ENCODE measurements around the gene RFC2. TPM values are rescaled to one million over a fixed set of nuclear protein-coding genes. Genes with fewer than 3 reads are reported as not detected.
"Not testable (repeated sequence)": the region's sequence is repeated elsewhere in the genome, so short reads cannot be mapped to it uniquely, and the experiment has no call there.

RFC2 gene
- polyA plus RNA-seq, 1 of the 3 experiments (the other 2 are of a cell fraction), result 31.2 TPM

DNA sequence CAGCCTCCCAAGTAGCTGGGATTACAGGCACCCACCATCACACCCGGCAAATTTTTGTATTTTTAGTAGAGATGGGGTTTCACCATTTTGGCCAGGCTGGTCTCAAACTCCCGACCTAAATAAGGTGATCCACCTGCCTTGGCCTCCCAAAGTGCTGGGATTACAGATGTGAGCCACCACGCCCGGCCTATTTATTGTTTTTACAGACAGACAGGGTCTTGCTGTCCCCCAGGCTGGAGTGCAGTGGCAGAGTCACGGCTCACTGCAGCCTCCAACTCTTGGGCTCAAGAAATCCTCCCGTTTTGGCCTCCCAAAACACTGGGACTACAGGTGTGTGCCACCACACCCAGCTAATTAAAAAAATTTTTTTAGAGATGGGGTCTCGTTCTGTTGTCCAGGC is 46.0 kb downstream of the RFC2 start:
- H3K9me3 ChIP-seq; H3K4me3 ChIP-seq (ENCODE audit: low read depth in 2 of 2, low read length in 1 of 2); H3K36me3 ChIP-seq (replicated peaks in 1 of 2; ENCODE audit: control insufficient read depth in 1 of 2, insufficient read depth in 2 of 2, low read length in 1 of 2); DNase-seq; H2AFZ ChIP-seq (ENCODE audit: low read depth); H3K27ac ChIP-seq (ENCODE audit: low read depth in 2 of 2, low read length in 1 of 2); H3K4me1 ChIP-seq (ENCODE audit: control insufficient read depth in 1 of 2, insufficient read depth in 2 of 2, low read depth in 1 of 2, low read length in 1 of 2); H3K79me2 ChIP-seq (ENCODE audit: insufficient read depth); H3K9me2 ChIP-seq; H4K20me1 ChIP-seq (ENCODE audit: insufficient read depth); H3K4me2 ChIP-seq; H3K27me3 ChIP-seq (ENCODE audit: insufficient read depth); H3K9ac ChIP-seq; POLR2A ChIA-PET: not testable (repeated sequence)
- 91% methylated on average over 7 of the region's 7 CpGs for WGBS (ENCODE audit: low lambda C conversion rate)
- peaks cover 22% of the 10 kb centered on the region for H3F3A ChIP-seq (replicated peaks; ENCODE audit: insufficient read depth)
- CTCF ChIA-PET, result interaction anchor here (0.5 to 17.9 kb wide), 13 partner anchors 9 to 374 kb away, joined by 3 to 537 read pairs (median 13); partner anchors contain the start of gene EIF4H

DNA sequence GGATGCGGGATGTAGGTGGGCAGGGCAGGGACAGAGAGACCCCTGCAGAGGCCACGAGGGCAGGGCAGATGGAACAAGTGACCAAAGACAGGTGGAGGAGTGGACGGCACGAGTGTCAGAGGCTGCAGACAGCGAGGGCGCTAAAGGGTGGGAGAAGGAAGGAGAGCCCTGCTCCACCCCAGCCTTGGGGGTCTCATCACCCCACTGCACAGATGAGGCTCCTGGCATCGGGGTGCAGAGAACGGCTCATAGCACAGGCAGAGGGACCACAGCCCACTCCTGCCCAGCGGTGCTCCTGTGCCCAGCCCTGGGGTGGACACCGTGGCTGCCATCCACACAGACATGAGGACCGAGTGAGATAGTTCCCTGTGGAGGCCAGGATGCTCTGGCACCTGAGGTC is 46.6 kb downstream of the RFC2 start:
- H3K9ac ChIP-seq, result no peak overlapping the region
- 87% methylated on average over 11 of the region's 11 CpGs for WGBS (ENCODE audit: low lambda C conversion rate)
- no peak overlapping the region for H3K4me3 ChIP-seq (ENCODE audit: low read depth in 2 of 2, low read length in 1 of 2)
- H3F3A ChIP-seq (replicated peaks; ENCODE audit: insufficient read depth), result peaks cover 26% of the 10 kb centered on the region
- no peak for DNase-seq
- H3K4me1 ChIP-seq (ENCODE audit: control insufficient read depth in 1 of 2, insufficient read depth in 2 of 2, low read depth in 1 of 2, low read length in 1 of 2), result peaks cover 0 to 4% of the 10 kb centered on the region in 2 experiments; a peak in 3 of 4 replicates
- H3K79me2 ChIP-seq (ENCODE audit: insufficient read depth), result no peaks in the 10 kb centered on the region
- H3K27ac ChIP-seq (ENCODE audit: low read depth in 2 of 2, low read length in 1 of 2), result no peak overlapping the region
- H3K9me3 ChIP-seq, result no peaks in the 10 kb centered on the region
- no peaks in the 10 kb centered on the region for H4K20me1 ChIP-seq (ENCODE audit: insufficient read depth)
- no peak overlapping the region for H3K4me2 ChIP-seq
- no peaks in the 10 kb centered on the region for H3K9me2 ChIP-seq
- H2AFZ ChIP-seq (ENCODE audit: low read depth), result no peak overlapping the region
- H3K27me3 ChIP-seq (ENCODE audit: insufficient read depth), result no peaks in the 10 kb centered on the region
- no peaks in the 10 kb centered on the region for H3K36me3 ChIP-seq (replicated peaks in 1 of 2; ENCODE audit: control insufficient read depth in 1 of 2, insufficient read depth in 2 of 2, low read length in 1 of 2)
- CTCF ChIA-PET, result interaction anchor here (0.6 to 17.9 kb wide), 23 partner anchors 10 to 380 kb away, joined by 3 to 537 read pairs (median 13); partner anchors contain the start of gene CLIP2
- POLR2A ChIA-PET, result interaction anchor here (0.6 kb wide), 1 partner anchor 68 kb away, joined by 3 read pairs; no protein-coding TSS in a partner anchor
- TF ChIP-seq, protein P1, sequence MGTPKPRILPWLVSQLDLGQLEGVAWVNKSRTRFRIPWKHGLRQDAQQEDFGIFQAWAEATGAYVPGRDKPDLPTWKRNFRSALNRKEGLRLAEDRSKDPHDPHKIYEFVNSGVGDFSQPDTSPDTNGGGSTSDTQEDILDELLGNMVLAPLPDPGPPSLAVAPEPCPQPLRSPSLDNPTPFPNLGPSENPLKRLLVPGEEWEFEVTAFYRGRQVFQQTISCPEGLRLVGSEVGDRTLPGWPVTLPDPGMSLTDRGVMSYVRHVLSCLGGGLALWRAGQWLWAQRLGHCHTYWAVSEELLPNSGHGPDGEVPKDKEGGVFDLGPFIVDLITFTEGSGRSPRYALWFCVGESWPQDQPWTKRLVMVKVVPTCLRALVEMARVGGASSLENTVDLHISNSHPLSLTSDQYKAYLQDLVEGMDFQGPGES (IDR thresholded peaks at IDR 0.05; ENCODE audit: low read depth, low read length), result no peak
- TF ChIP-seq, protein P2, sequence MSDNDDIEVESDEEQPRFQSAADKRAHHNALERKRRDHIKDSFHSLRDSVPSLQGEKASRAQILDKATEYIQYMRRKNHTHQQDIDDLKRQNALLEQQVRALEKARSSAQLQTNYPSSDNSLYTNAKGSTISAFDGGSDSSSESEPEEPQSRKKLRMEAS (IDR thresholded peaks at IDR 0.05; ENCODE audit: low read depth), result no peak
- no peak for TF ChIP-seq POLR2AphosphoS5 (IDR thresholded peaks at IDR 0.05; ENCODE audit: low read depth, low read length)
- TF ChIP-seq TAF1 (IDR thresholded peaks at IDR 0.05; ENCODE audit: borderline replicate concordance, low read depth, low read length), result no peak
- no peak for TF ChIP-seq JUND (IDR thresholded peaks at IDR 0.05)
- TF ChIP-seq RCOR1 (IDR thresholded peaks at IDR 0.05; ENCODE audit: low read length), result no peak
- no peak for TF ChIP-seq FOSL2 (IDR thresholded peaks at IDR 0.05; ENCODE audit: borderline replicate concordance, low read depth)
- TF ChIP-seq, protein P3, sequence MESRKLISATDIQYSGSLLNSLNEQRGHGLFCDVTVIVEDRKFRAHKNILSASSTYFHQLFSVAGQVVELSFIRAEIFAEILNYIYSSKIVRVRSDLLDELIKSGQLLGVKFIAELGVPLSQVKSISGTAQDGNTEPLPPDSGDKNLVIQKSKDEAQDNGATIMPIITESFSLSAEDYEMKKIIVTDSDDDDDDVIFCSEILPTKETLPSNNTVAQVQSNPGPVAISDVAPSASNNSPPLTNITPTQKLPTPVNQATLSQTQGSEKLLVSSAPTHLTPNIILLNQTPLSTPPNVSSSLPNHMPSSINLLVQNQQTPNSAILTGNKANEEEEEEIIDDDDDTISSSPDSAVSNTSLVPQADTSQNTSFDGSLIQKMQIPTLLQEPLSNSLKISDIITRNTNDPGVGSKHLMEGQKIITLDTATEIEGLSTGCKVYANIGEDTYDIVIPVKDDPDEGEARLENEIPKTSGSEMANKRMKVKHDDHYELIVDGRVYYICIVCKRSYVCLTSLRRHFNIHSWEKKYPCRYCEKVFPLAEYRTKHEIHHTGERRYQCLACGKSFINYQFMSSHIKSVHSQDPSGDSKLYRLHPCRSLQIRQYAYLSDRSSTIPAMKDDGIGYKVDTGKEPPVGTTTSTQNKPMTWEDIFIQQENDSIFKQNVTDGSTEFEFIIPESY (IDR thresholded peaks at IDR 0.05; ENCODE audit: borderline replicate concordance, low read depth), result no peak
- no peak for TF ChIP-seq NRF1 (IDR thresholded peaks at IDR 0.05; ENCODE audit: low read depth, low read length)
- no peak for TF ChIP-seq MXI1 (IDR thresholded peaks at IDR 0.05; ENCODE audit: low read depth, low read length)
- TF ChIP-seq ELF1 (IDR thresholded peaks at IDR 0.05), result no peak
- TF ChIP-seq, protein P4, sequence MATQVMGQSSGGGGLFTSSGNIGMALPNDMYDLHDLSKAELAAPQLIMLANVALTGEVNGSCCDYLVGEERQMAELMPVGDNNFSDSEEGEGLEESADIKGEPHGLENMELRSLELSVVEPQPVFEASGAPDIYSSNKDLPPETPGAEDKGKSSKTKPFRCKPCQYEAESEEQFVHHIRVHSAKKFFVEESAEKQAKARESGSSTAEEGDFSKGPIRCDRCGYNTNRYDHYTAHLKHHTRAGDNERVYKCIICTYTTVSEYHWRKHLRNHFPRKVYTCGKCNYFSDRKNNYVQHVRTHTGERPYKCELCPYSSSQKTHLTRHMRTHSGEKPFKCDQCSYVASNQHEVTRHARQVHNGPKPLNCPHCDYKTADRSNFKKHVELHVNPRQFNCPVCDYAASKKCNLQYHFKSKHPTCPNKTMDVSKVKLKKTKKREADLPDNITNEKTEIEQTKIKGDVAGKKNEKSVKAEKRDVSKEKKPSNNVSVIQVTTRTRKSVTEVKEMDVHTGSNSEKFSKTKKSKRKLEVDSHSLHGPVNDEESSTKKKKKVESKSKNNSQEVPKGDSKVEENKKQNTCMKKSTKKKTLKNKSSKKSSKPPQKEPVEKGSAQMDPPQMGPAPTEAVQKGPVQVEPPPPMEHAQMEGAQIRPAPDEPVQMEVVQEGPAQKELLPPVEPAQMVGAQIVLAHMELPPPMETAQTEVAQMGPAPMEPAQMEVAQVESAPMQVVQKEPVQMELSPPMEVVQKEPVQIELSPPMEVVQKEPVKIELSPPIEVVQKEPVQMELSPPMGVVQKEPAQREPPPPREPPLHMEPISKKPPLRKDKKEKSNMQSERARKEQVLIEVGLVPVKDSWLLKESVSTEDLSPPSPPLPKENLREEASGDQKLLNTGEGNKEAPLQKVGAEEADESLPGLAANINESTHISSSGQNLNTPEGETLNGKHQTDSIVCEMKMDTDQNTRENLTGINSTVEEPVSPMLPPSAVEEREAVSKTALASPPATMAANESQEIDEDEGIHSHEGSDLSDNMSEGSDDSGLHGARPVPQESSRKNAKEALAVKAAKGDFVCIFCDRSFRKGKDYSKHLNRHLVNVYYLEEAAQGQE (IDR thresholded peaks at IDR 0.05; ENCODE audit: low read depth, low read length), result no peak
- TF ChIP-seq, protein P5, sequence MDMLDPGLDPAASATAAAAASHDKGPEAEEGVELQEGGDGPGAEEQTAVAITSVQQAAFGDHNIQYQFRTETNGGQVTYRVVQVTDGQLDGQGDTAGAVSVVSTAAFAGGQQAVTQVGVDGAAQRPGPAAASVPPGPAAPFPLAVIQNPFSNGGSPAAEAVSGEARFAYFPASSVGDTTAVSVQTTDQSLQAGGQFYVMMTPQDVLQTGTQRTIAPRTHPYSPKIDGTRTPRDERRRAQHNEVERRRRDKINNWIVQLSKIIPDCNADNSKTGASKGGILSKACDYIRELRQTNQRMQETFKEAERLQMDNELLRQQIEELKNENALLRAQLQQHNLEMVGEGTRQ (IDR thresholded peaks at IDR 0.05; ENCODE audit: borderline replicate concordance, low read depth, low read length), result no peak
- TF ChIP-seq SMC3 (IDR thresholded peaks at IDR 0.05; ENCODE audit: low read depth, low read length), result no peak
- TF ChIP-seq FOXM1 (IDR thresholded peaks at IDR 0.05; ENCODE audit: low read depth), result no peak
- TF ChIP-seq RAD21 (IDR thresholded peaks at IDR 0.05; ENCODE audit: low read length), result no peak
- TF ChIP-seq SIN3A (IDR thresholded peaks at IDR 0.05; ENCODE audit: borderline replicate concordance, low read depth, low read length), result no peak
- no peak for TF ChIP-seq EZH2phosphoT487 (IDR thresholded peaks at IDR 0.05; ENCODE audit: borderline replicate concordance, low read depth)
- no peak for TF ChIP-seq EP300 (IDR thresholded peaks at IDR 0.05; ENCODE audit: borderline replicate concordance in 1 of 2, low read depth in 1 of 2, low read length in 1 of 2)
